K562 (cell line): ENCODE data around the gene MARS2. TPM values are rescaled to one million over a fixed set of nuclear protein-coding genes. Genes with fewer than 3 reads are reported as not detected.

Source experiments
- ATAC-seq: fragments of 200-7000 bp; cut with Tn5 transposase; 3 replicates; pipeline ENCODE4 v1.9.1; 2020; ENCODE audit warnings: moderate library complexity
- BruUV-seq: library from RNA; stranded (reverse); fragments of 400-500 nt; replicated peaks from 2 replicates; lab custom pipeline; 2021; lab: Mats Ljungman, UMichigan
- CTCF ChIA-PET: fragments of 300-600 bp; formaldehyde crosslinking; extraction: SDS; loops from one replicate; lab custom pipeline; 2021; ENCODE audit warnings: low intra/inter-chr PET ratio; lab: Yijun Ruan, JAX
- POLR2A ChIA-PET: fragments of 300-600, 350-650 bp; sonication (Branson Sonifier 250); formaldehyde crosslinking; extraction: SDS; loops from one replicate; lab custom pipeline; 2021; ENCODE audit warnings: antibody characterized with exemption, inconsistent platforms; lab: Yijun Ruan, JAX
- DNase-seq, 4 experiments: peaks; one replicate each; pipeline versions ENCODE4 v3.0.0 to v3.0.0-alpha.2; 2011 to 2018; ENCODE audit warnings: low spot score in 3 of 4, mixed read lengths in 3 of 4; ENCODE audit errors: extremely low read depth in 1 of 4
- FAIRE-seq: peaks from 2 replicates; lab custom pipeline; 2011; peaks lifted over from hg19 to GRCh38; lab: Jason Lieb, UNC
- H2AFZ ChIP-seq: 2 replicates; pipeline ENCODE4 v1.6.0; 2011; ENCODE audit warnings: low read depth, low read length, control low read depth, inconsistent platforms
- H3K27ac ChIP-seq: fragments of 200-600 bp; 3 replicates; pipeline ENCODE4 v1.8.0; 2011; ENCODE audit warnings: low read depth, mild to moderate bottlenecking, control low read depth, inconsistent platforms, low read length, moderate library complexity, mixed read lengths; ENCODE audit errors: extremely low read depth
- H3K27me3 ChIP-seq, 2 experiments: fragments of 300-600 bp in 1 of 2; 2 replicates in 1 of 2; 3 replicates in 1 of 2; pipeline versions ENCODE4 v1.6.0 to v1.8.0; 2011; ENCODE audit warnings: inconsistent platforms in 2 of 2, low read length in 2 of 2, mild to moderate bottlenecking in 1 of 2, mixed read lengths in 1 of 2, moderate library complexity in 1 of 2; ENCODE audit not compliant: control insufficient read depth in 2 of 2, insufficient read depth in 2 of 2
- H3K36me3 ChIP-seq: fragments of 300-600 bp; 3 replicates; pipeline ENCODE4 v1.8.0; 2011; ENCODE audit warnings: mild to moderate bottlenecking, low read length, inconsistent platforms; ENCODE audit not compliant: control insufficient read depth, insufficient read depth
- H3K4me1 ChIP-seq, 2 experiments: fragments of 200-600 bp in 1 of 2; replicated peaks in 1 of 2; 2 replicates in 1 of 2; 3 replicates in 1 of 2; pipeline versions ENCODE4 v1.5.1 to v1.8.0; 2011; ENCODE audit warnings: inconsistent platforms in 2 of 2, low read length in 2 of 2, mild to moderate bottlenecking in 1 of 2, mixed read lengths in 1 of 2, moderate library complexity in 1 of 2; ENCODE audit not compliant: control insufficient read depth in 2 of 2, insufficient read depth in 2 of 2
- H3K4me2 ChIP-seq: 2 replicates; pipeline ENCODE4 v1.6.1; 2011; ENCODE audit warnings: low read length, control low read depth, inconsistent platforms, mixed read lengths; ENCODE audit not compliant: insufficient read depth
- H3K4me3 ChIP-seq: fragments of 200-600 bp; sonication (generic), shearing (Covaris generic); 2 replicates; pipeline ENCODE4 v1.5.1; 2016; ENCODE audit warnings: control low read depth, inconsistent platforms
- H3K79me2 ChIP-seq: fragments of 200-600 bp; 3 replicates; pipeline ENCODE4 v1.8.0; 2011; ENCODE audit warnings: low read length, inconsistent platforms; ENCODE audit not compliant: control insufficient read depth, insufficient read depth
- H3K9ac ChIP-seq, 2 experiments: 2 replicates each; pipeline versions ENCODE4 v1.6.0 to v1.6.1; 2011; ENCODE audit warnings: low read depth in 2 of 2, low read length in 2 of 2, control low read depth in 1 of 2, inconsistent platforms in 1 of 2, mild to moderate bottlenecking in 1 of 2, mixed read lengths in 1 of 2; ENCODE audit not compliant: insufficient read depth in 1 of 2
- H3K9me1 ChIP-seq: one replicate; pipeline ENCODE4 v1.6.0; 2011; ENCODE audit warnings: inconsistent platforms, mild to moderate bottlenecking, low read length, moderate library complexity; ENCODE audit not compliant: control insufficient read depth, insufficient read depth
- H3K9me3 ChIP-seq: replicated peaks from 2 replicates; pipeline ENCODE4 v1.5.1; 2011; ENCODE audit warnings: low read depth, low read length, inconsistent platforms; ENCODE audit not compliant: control insufficient read depth, insufficient read depth
- H4K20me1 ChIP-seq: replicated peaks from 2 replicates; pipeline ENCODE4 v1.6.1; 2011; ENCODE audit warnings: low read length, inconsistent platforms, mixed read lengths; ENCODE audit not compliant: control insufficient read depth, insufficient read depth
- CBX1 ChIP-seq: sonication (generic); IDR thresholded peaks from 2 replicates; pipeline ENCODE4 v1.6.1; 2016; ENCODE audit warnings: antibody characterized with exemption, low read depth, mild to moderate bottlenecking
- CBX2 ChIP-seq: fragments of 200-600 bp; sonication (generic); IDR thresholded peaks from one replicate; pipeline ENCODE4 v1.6.1; 2012; ENCODE audit warnings: mild to moderate bottlenecking, low read length, inconsistent platforms; ENCODE audit not compliant: insufficient read depth, poor library complexity, severe bottlenecking
- CREB1 ChIP-seq, 2 experiments: sonication (generic) in 1 of 2; formaldehyde crosslinking in 1 of 2; IDR thresholded peaks; 2 replicates each; pipeline versions ENCODE4 v1.6.1 to v1.8.0; 2012 to 2022; ENCODE audit warnings: inconsistent platforms in 1 of 2, mild to moderate bottlenecking in 1 of 2, missing genetic modification reagents in 1 of 2, moderate library complexity in 1 of 2
- JUND ChIP-seq, 2 experiments: IDR thresholded peaks; 2 replicates in 1 of 2; 3 replicates in 1 of 2; pipeline ENCODE4 v1.6.1; 2011; ENCODE audit warnings: borderline replicate concordance in 2 of 2, low read depth in 2 of 2, low read length in 2 of 2, improper control_type of control experiment in 1 of 2, missing biosample characterization in 1 of 2, missing genetic modification characterization in 1 of 2, missing genetic modification reagents in 1 of 2
- KAT2B ChIP-seq: IDR thresholded peaks from one replicate; pipeline ENCODE4 v1.6.1; 2012; ENCODE audit warnings: low read depth, mild to moderate bottlenecking, control low read depth, inconsistent platforms, low read length, moderate library complexity
- RFX7 ChIP-seq: fragments of 250-450 bp; sonication (Bioruptor Pico); IDR thresholded peaks from 2 replicates; pipeline ENCODE4 v1.5.1; 2021; ENCODE audit warnings: mild to moderate bottlenecking
- SMAD1 ChIP-seq: fragments of 150-350 bp; IDR thresholded peaks from 2 replicates; pipeline ENCODE4 v1.6.1; 2014; ENCODE audit warnings: low read length, low read depth; ENCODE audit not compliant: partially characterized antibody
- SMARCA5 ChIP-seq: fragments of 450-650 bp; IDR thresholded peaks from 2 replicates; pipeline ENCODE4 v1.6.1; 2016
- ZBTB49 ChIP-seq: sonication (generic); formaldehyde crosslinking; IDR thresholded peaks from 2 replicates; pipeline ENCODE4 v1.8.0; 2022; ENCODE audit warnings: missing genetic modification reagents, mild to moderate bottlenecking, borderline replicate concordance
- ZKSCAN8 ChIP-seq: fragments of 200-800 bp; sonication (Bioruptor generic); IDR thresholded peaks from 2 replicates; pipeline ENCODE4 v1.6.1; 2016; ENCODE audit warnings: missing genetic modification characterization, missing compliant biosample characterization
- in situ Hi-C: fragments of 300-500 bp; cut with MboI; formaldehyde crosslinking; loops from 4 replicates; pipeline ENCODE4 v1.15.0; 2018; ENCODE audit warnings: inconsistent platforms, mixed read lengths
- intact Hi-C: fragments of 100-400 bp; cut with micrococcal nuclease; formaldehyde crosslinking; loops from 2 replicates; pipeline ENCODE4 v1.14.2; 2022
- polyA plus RNA-seq, 8 experiments: library from polyadenylated mRNA; depleted of rRNA in 4 of 8; stranded (reverse) in 5 of 8; unstranded in 3 of 8; fragments of >200 nt; fragmentation: Nextera tagmentation in 2 of 8; fragmentation: Illumina TruSeq in 1 of 8; extraction: Ambion mirVana in 2 of 8; extraction: Trizol in 1 of 8; gene quantifications; 2 replicates each; pipeline versions ENCODE4 v1.2.1 to v1.2.3, GENCODE V29; 2011 to 2014; ENCODE audit warnings: inconsistent platforms in 1 of 8, missing spikeins in 1 of 8
- total RNA-seq, 7 experiments: library from RNA; depleted of rRNA in 6 of 7; stranded (reverse); fragments of >200 nt in 6 of 7; fragmentation: Illumina TruSeq in 2 of 7; extraction: Trizol in 2 of 7; gene quantifications; 2 replicates each; pipeline versions ENCODE4 v1.2.1 to v1.2.3, GENCODE V29; 2011 to 2021; ENCODE audit warnings: low replicate concordance in 1 of 7
- TF ChIP-seq, protein P1 (sequence below): sonication (generic); formaldehyde crosslinking; IDR thresholded peaks from 2 replicates; pipeline ENCODE4 v1.8.0; 2022; ENCODE audit warnings: mild to moderate bottlenecking, missing genetic modification reagents

The MARS2 gene
- total and polyA plus RNA-seq, 9 of the 15 experiments (the other 6 are each of a cell fraction or from before 2014, with no cell fraction given), result 4.0 to 17.6 (median 12.5) TPM

- no peaks in the 10 kb centered on the region for H3K27me3 ChIP-seq
- FAIRE-seq (no peak), DNase-seq (no peak), ATAC-seq (no peak)
- ChIA-PET CTCF (no interaction called here), POLR2A (no interaction called here)
- H3K79me2 ChIP-seq, result no peaks in the 10 kb centered on the region
- no peak overlapping the region for H3K4me3 ChIP-seq
- H3K9ac ChIP-seq, result no peak overlapping the region
- no peak overlapping the region for H3K27ac ChIP-seq
- intact Hi-C loops, result loop anchor here (5.0 kb wide), 1 partner anchor 50 kb away; no protein-coding TSS in a partner anchor
- H3K4me2 ChIP-seq, result no peak overlapping the region
- in situ Hi-C loops, result no loop called here
- no peaks in the 10 kb centered on the region for H3K9me1 ChIP-seq
- H4K20me1 ChIP-seq, result no peaks in the 10 kb centered on the region
- H2AFZ ChIP-seq, result no peak overlapping the region
- no peaks in the 10 kb centered on the region; the same call in 1 of the 2 replicates for H3K9me3 ChIP-seq
- H3K36me3 ChIP-seq, result no peaks in the 10 kb centered on the region
- BruUV-seq, result no TSS peak
- H3K4me1 ChIP-seq, result no peaks in the 10 kb centered on the region; a peak in 1 of 5 replicates
- TF ChIP-seq, protein P1, sequence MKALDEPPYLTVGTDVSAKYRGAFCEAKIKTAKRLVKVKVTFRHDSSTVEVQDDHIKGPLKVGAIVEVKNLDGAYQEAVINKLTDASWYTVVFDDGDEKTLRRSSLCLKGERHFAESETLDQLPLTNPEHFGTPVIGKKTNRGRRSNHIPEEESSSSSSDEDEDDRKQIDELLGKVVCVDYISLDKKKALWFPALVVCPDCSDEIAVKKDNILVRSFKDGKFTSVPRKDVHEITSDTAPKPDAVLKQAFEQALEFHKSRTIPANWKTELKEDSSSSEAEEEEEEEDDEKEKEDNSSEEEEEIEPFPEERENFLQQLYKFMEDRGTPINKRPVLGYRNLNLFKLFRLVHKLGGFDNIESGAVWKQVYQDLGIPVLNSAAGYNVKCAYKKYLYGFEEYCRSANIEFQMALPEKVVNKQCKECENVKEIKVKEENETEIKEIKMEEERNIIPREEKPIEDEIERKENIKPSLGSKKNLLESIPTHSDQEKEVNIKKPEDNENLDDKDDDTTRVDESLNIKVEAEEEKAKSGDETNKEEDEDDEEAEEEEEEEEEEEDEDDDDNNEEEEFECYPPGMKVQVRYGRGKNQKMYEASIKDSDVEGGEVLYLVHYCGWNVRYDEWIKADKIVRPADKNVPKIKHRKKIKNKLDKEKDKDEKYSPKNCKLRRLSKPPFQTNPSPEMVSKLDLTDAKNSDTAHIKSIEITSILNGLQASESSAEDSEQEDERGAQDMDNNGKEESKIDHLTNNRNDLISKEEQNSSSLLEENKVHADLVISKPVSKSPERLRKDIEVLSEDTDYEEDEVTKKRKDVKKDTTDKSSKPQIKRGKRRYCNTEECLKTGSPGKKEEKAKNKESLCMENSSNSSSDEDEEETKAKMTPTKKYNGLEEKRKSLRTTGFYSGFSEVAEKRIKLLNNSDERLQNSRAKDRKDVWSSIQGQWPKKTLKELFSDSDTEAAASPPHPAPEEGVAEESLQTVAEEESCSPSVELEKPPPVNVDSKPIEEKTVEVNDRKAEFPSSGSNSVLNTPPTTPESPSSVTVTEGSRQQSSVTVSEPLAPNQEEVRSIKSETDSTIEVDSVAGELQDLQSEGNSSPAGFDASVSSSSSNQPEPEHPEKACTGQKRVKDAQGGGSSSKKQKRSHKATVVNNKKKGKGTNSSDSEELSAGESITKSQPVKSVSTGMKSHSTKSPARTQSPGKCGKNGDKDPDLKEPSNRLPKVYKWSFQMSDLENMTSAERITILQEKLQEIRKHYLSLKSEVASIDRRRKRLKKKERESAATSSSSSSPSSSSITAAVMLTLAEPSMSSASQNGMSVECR, result no peak
- no peak for TF ChIP-seq ZKSCAN8 (CRISPR knock-in tag)
- TF ChIP-seq CBX2, result no peak
- no peak for TF ChIP-seq RFX7 (CRISPR knock-in tag)
- TF ChIP-seq CBX1, result no peak
- TF ChIP-seq SMARCA5, result no peak
- TF ChIP-seq SMAD1, result no peak
- no peak for TF ChIP-seq ZBTB49
- no peak for TF ChIP-seq CREB1 (IDR thresholded peaks at IDR 0.05)
- TF ChIP-seq CREB1 (CRISPR knock-in tag; IDR thresholded peaks at IDR 0.05), result no peak
- TF ChIP-seq KAT2B, result no peak
- no peak for TF ChIP-seq JUND (IDR thresholded peaks at IDR 0.05; ENCODE audit: borderline replicate concordance, low read depth, low read length)
- TF ChIP-seq JUND (tag; IDR thresholded peaks at IDR 0.05; ENCODE audit: borderline replicate concordance, low read depth, low read length), result no peak
Measured at GRCh38 chr2:197727011-197727410, 21.8 kb downstream of the MARS2 start.
